Activated naive CD4-positive, alpha-beta T cell (primary cell): ENCODE measurements around the gene FHAD1.
A peak's percentile ranks its signal among the peaks of the same experiment; 100 is the strongest.

ENCODE experiments used
- DNase-seq, 4 experiments: peaks; one replicate each; lab custom pipeline; 2025; lab: John Stamatoyannopoulos, UW

FHAD1 gene

DNA sequence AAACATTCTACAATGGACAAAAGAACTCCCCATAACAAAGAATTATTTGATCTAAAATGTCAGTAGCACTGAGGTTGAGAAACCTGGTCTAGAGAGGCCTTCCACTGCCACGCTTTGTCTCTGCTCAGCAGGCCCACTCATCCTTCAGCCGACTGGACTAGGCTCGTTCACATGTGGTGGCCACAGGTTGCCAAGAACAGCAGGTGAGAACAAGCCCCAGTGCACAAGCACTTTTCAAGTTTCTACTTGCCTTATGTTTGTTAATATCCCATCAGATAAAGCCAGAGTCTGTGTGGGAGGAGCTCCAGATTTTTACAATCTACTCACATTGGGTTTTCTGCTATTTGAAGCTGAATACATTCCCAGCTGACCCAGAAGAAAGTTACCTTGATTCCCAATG is 153.6 kb downstream of the FHAD1 start:
- DNase-seq, result no peak

DNA sequence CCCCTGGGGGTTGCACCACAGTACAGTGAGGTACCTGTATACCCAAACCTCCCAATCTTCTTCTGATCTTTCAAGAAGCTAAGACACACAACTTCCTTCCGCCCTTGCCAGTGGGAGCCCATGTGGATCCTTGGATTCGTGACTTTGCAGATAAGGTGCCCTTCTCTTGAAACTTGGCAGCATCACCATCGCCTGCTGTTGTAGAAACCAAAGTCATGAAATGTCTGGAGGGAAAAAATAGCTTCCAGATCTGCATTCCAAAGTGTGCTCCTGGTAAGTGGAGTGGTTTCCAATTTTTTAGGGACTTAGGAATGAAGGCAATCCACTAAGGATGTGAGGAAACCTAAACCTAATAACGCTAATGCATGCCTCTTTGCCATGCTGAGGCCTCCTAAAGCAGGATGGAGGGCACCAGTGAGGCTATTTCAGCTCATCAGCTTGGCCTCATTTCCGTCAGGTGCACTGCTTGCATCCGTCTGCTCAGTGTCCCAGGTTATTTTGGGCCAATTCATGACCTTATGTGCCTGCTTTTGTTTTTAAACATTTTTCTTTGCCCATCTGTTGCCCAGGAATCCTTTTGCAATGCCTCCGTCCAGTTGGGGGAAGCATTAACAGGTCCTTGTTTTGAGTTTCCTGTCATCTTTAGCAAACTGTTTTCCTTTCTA is 154.5 kb downstream of the FHAD1 start:
- no peak for DNase-seq

DNA sequence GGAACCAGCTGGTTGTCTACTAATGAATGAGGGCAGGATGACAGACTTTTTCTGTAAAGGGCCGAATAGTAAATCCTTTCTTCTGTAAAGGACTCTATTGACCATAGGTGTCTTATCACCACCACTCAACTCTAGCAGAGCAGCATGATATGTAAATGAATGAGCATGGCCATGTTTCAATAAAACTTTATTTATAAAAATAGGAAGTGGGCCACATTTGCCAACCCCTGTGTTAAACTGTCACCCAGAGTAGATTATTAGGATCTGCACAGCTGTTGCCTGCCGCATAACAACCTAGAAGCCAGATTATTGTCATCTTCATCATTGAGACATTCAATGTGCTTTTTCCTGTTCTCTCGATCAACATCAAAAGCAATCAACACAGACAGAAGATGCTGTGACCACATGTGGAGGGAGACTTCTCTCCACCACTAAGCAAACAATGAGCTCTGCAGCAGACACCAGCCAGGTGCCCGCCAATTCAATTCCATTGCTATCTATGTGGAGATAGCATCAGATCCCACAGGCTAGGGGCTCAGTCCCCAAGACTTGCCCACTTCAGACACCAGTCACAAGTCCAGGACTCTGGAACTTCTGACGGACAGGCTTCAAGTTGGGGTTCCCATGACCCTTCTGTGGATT is 155.9 kb downstream of the FHAD1 start:
- no peak for DNase-seq

DNA sequence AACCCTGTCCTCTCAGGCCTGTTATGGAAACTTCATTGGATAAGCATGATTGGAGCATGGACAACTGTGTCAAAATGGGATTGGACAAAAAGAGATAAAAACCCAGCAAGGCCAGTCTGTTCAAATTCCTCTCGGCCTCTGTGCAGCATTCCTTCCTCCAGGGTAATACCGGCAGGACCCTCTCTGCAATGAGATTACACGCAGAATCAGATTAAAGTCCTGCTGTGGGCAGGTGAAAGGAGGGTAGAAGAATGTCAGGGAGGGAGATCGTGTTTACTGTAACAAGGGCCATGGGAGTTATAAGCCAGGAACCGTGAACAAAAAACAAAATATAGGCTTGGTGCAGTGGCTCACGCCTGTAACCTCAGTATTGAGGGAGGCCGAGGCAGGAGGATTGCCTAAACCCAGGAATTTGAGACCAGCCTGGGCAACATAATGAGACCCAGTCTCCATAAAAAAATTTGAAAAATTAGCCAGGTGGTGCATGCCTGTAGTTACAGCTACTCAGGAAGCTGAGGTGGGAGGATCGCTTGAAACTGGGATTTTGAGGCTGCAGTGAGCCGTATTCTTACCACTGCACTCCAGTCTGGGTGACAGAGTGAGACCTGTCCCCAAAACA is 157.0 kb downstream of the FHAD1 start:
- DNase-seq, result no peak

DNA sequence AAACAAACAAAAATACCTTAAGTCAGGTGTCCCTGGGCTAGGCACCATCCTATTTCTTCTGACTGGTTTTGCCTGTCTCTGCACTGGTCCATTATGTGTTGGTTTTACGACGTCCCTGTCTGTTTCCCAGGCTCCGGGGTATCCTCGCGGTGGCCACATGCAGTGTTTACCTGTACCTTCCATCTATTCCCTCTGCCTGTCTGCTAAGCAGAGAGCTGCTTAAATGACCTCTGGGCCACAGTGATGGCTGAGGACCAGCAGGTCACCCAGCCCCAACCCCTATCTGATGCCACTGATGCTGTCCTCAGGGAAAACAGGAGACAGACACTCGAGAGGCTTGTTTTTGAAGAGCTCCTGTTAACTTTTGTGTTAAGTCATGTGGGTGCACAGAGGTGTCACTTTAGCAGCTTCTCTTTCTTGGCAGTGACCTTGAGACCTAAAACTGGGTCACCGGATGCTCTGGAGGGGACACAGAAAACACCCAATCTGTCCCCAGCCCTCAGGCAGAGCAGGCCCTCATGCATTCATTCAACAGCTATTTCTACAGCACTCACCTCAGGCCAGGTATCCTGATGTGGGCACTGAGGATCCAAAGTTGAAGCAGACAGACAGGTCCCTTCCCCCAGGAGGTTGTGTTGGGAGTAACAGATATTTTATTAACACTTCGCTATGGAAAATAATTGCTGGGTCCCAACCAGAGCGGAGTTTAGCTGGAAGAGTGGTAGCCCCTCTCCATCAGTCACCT is 158.3 kb downstream of the FHAD1 start:
- DNase-seq, result no peak

DNA sequence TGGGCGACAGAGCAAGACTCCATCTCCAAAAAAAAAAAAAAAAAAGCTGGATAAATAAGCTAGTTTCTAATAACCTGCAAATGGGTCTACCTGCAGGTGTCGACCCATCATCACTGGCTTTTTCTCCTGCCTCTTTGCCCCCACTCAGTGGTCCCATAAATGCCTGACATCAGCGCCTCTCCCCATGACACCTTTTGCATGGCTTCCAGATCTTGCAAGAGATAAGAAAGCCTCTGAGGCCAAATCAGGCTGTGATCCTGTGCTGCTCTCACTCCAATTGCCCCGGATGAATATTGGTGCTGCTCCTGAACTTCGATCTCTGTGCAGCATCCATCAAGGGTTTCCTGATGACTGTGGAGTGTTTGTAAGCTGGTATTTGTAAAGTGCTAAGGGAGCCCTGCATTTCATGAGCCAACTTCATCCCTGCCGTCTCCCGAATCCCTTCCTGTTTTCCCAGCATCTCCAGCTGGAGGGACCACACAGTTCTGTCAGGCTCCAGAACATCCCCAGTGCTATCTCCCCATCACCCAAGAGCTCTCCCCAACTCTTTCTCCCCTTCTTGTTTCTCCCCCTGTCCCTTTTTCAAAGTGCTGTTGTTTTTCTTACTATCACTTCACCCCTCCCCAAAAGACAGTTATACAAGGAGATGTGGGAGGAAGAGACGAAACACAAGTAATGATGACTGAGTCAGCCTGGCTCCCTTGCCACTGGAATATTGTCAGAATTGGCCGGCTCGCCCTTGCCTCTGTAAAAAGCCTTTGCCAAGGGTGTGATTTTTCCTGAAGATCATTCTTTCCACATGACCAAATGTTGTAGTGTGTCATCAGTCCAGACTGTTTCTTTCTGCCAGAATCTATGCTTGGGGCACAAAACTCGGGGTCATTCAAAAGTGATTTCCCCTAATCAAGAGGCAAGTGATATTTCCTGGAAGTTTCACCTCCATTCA is 159.9 kb downstream of the FHAD1 start:
- DNase-seq, result no peak

DNA sequence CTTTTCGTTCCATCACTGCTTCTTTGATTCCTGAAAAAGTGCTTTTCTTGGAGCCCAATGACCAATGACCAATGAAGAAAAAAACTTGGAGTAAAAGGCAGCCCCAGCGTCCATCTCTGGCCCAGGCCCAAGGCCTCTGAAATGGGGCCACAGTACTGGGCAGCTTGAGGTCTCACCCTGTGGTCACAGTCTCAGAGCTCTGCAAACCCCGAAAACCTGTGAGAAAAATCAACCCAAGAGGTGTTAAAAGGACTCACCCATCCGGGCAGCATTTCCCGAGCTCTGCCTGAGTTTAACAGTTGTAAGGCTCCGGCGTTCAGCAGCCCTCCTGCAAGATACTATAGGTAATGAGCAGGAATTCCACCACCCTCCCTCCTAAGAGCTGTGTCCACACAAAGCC is 160.6 kb downstream of the FHAD1 start:
- DNase-seq, result no peak

DNA sequence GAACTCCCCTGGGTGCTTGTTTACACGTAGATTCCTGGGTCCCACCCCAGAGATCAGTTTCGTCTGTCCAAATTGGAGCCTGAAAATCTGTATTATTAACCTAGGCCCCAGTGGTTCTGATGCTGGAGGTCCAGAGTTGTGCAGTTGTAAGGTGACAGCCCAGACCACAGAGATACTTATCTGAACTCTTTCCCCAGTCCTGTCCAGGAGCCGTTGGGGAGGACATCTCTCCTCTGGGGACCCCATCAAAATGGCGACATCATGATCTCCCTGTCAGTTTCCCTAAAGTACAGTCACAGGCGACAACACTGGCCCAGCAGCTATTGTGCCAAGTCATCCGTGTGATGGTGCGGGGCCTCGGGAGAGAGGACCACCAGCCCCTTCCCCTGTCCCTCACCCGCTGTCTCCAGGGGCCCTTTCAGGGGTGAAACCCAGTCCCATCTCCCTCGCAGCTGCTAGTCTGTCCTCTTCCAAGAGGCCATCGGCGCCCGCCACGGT is 161.9 kb downstream of the FHAD1 start:
- DNase-seq, result no peak

DNA sequence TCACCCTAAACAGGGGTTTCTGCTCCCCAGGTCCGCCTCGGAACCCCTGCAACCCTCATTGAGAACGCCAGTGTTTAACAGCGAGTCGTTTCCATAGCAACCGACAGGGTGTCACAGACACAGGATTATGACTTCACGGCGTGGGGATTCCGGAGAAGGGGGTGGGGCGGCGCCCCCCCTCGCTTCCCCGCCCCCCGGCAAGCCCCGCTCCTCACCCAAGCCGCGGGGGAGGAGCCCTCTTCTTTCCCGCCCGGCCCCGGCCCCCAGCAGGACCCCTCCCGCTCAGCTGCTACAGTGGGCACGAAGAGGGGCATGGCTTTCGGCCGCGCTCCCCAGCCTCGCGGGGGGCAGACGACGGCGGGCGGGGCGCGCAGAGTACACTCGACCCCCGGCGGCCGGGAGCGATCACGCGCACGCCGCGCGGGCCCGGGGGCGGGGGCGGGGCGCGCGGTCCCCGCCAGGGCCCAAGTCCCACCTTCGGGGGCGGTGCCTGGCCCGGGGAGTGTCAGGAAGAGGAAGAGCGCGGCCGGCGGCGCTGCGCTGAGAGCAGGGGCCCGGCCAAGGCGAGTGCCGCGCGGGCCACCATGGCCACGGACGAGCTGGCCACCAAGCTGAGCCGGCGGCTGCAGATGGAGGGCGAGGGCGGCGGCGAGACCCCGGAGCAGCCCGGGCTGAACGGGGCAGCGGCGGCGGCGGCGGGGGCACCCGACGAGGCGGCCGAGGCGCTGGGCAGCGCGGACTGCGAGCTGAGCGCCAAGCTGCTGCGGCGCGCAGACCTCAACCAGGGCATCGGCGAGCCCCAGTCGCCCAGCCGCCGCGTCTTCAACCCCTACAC is 162.6 kb downstream of the FHAD1 start, which contains the start of gene EFHD2:
TSS of gene EFHD2 (plus strand) at position 501 of the 835 bp plus-strand sequence. CDS start at position 585, 84 bp downstream.
- peak; percentile 53 to 82 (median 62) for DNase-seq

DNA sequence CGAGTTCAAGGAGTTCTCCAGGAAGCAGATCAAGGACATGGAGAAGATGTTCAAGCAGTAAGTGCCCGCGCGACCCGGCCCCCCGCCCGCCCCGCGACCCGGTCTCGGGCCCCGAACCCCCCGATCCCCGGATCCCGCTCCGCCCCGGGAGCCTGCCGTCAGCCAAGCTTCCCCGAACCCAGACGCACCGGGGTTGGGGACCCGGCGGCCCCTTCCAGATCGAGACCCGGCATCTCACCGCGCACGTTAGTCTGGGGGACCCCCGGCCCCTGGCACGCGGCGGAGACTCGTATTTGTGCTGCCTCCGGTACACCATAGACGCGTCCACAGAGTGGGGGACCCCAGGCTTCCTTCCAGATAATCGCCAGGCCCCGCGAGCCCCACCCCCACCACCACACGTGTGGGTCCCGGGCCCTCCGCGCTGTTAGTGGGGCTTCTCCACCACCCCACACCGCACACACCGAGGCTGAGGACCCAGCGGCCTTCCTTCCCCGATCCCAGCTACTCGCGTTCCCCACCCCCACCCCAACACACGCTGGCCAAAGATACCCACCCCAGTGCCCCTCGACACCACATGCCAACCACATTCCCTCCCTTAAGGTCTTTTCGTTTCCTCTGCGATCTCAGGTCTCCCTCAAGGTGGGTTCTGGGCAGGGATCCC is 163.3 kb downstream of the FHAD1 start:
- no peak for DNase-seq

DNA sequence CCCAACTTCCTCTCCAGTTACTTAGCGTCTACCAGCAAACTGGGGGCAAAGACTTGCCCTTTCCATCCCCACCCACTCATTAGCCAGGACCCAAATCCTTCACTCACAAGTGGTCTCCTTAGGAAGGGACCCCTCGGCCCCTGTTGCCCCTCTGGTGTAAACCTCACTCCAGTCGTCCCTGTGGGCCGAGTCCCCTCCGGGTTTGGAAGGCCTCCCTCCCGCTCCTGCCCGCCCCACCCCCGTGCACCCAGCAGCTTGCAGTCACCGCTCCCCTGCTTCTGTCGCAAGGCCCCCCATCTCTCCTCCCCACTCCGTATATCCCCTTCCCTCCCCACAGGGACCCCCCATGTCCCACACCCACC is 163.8 kb downstream of the FHAD1 start:
- no peak for DNase-seq

DNA sequence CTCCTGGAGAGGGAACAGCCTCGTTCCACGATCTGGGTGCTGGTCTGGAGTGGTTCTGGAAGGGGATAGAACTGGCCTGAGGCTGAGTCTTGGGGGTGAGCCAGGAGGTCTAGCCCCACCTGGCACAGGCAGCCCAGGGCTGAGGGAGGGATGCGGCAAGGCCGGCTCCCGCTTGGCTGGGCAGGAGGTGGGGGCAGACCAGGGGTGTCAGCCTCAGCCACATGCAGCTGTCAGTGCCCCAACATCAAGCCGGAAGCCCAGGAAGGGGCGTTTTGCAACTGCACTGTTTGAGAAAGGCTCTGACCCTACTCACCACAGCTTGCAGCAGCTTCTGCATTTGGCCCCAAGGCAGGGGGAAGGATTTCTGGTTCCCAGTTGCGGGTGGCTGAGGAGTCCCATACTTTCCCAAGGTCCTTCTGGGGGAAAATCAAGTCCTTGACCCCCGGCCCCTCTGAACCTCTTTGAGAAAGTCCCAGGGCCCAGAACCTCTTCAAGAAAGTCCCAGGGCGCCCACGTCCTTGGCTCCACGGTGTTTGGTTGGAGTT is 164.6 kb downstream of the FHAD1 start:
- peak in 1 of 4 experiments; percentile 17 for DNase-seq

DNA sequence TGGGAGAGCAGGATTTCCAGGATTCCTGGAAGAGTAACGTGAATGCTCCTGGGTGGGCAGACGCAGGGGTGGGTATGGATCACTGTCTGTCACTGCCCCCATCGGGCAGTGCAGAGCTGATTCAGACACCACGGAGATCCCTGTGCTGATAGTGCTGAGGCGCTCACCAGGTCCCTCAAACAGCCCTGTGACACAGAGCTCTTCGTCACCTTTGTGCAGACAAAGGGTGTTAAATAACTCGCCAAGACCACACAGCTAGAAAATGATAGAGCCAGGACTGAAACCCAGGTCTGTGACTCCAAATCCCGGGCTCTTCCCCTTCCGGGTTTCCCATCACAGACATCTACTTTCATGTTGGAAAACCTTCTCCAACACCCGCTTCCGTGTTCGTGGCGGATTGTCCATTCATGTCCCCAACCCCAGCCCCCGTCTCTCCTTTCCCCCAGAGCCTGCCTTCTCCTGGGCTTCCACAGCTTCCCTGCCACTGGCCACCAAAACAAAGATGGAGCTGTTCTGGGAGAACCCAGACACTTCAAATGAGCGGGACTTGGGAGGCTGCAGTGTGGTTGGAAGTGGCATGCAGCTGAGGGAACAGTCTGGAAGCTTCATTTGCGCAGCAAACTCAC is 165.3 kb downstream of the FHAD1 start:
- no peak for DNase-seq

DNA sequence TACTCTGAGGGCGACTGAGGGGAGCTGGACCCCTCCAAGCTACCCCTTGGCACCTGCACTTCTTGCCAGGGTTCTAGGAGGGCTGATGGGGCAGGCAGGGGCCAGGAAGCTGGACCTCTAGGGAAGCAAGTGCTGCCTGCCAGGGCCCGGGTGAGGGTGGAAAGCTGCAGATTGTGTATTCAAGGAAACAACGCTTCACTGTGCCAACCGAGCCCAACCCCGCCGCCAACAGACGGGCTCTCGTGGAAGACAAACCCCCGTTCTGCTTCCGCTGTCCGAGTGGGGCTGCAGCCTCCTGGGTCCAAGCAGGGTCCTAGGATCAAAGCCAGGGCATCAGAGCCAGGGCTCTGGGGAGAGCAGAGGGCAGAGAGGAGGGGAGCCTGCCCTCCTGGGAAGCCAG is 165.8 kb downstream of the FHAD1 start:
- DNase-seq, result no peak

DNA sequence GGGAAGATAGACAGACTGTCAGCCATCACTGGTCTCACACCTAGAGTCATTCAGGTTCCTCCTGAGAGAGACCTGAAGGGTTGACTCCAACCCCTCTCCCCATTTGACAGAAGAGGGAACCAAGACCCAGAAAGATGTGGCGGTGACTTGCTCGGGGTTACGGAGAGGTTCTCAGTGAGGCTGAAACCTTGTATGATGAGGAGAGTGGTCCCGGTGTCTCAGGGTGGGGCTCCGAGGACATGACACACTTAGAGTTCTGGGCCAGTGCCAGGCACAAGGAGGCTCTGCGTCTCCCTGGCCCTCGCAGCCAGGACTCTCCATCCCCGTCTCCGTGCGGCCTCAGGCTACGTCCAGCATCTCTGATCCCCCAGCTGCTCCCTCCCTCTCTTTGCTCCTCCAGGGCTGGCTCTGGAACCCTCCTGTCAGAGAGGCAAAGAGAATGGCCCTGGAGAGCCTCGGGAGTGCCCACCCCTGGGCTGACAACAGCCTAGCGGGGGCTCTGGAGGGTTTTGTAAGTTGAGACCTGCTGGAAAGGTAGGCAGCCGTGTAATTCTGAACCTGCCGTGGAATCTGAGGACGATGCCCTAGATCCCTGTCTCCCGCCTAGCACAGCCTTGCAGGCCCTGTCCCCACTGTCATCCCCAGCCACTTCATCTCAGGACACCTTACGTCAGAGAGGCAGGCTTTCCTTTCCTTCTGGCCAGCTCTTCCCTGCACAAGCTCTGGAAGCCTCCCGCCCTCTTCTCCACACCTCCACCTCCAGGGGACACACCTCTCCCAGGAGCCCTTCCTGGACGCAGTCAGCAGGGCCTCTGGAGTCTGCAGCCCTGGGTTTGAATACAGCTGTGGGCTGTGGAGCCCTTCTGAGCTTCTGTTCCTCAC is 166.8 kb downstream of the FHAD1 start:
- no peak for DNase-seq

DNA sequence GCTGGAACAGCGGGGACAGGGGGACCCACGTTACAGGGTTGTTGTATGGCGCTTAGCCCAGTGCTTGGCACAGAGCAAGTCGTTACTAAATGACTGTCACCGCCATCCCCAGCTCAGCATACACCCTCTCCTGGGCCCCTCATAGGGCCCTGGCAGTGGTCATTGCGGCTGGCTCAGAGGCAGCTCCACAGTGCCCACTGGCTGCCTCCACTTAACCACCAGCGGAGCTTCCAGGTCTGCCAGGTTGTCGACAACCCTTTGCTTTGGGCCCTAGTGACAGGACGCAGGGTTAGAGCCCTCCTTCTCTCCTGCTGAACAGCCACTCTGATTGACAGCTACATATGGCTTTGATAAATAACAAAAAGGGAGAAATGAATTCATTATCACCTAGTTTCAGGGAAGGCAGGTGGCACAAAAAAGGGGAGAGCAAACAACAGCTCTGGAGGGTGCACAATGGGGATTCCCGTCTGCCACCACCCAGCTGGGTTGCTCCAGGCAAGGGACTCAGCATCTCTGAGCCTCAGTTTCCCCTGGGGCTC is 167.5 kb downstream of the FHAD1 start:
- DNase-seq, result no peak

DNA sequence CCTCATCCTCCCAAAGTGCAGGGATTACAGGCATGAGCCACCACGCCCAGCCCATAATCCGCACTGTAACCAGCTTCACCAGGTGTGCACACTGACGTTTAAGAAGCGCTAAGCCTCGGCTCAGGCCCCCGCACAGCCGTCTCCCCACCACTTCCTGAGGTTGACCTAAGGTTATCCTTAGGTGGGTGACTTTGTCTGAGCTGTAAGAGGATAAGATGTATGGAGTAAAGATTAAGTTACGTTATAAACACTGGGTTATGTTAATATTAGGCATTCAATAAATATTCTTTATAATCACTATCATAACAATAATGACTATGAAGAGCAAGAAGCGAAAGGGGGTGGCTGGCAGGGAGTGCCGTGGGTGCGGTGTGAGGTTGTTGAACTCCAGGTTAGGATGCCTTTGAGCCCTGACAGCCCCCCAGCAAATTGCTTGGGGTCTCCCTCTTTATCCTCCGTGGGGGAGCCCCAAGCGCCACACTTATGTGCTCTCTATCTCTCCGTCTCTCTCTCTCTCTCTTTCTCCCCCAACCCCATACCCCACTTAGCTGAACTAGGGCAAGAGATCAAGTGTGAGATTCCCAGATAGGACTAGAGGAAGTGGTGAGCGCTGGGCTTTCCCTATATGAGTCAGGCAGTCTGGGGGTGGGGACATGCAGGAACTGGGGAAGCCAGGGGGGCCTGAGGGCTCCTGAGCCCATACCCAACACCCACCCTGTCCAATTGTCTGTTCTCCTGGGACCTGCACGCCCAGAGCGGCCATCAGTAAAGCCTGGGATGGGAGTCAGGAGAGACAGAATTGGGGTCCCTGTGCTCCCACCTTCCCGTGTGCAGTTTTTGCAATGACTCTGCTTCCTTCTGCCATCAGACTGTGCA is 170.3 kb downstream of the FHAD1 start:
- DNase-seq, result peak in 1 of 4 experiments; percentile 20
